ENCODE data around the gene SCN10A.

DNA sequence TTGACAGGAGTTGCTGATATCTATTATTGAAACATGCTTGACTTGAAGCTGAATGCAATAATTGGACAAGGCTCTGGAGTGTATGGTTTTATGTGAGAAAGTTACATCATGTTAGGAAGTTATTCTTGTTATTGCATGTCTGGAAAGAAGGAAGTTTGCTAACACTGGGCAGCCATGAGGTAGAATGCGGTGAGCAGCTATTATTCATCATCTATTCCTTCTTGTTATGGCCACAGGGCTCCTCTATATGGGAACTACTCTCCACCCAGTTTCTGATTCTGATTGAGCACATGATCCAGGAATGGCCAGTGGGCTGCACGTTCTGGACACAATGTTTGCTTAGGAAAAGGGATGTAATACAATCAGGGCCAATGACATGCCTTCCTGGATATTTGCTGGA, 128.7 kb downstream of the SCN10A start:
- TF ChIP-seq POLR2A (IDR thresholded peaks at IDR 0.05) = no peak
- TF ChIP-seq, protein P1, sequence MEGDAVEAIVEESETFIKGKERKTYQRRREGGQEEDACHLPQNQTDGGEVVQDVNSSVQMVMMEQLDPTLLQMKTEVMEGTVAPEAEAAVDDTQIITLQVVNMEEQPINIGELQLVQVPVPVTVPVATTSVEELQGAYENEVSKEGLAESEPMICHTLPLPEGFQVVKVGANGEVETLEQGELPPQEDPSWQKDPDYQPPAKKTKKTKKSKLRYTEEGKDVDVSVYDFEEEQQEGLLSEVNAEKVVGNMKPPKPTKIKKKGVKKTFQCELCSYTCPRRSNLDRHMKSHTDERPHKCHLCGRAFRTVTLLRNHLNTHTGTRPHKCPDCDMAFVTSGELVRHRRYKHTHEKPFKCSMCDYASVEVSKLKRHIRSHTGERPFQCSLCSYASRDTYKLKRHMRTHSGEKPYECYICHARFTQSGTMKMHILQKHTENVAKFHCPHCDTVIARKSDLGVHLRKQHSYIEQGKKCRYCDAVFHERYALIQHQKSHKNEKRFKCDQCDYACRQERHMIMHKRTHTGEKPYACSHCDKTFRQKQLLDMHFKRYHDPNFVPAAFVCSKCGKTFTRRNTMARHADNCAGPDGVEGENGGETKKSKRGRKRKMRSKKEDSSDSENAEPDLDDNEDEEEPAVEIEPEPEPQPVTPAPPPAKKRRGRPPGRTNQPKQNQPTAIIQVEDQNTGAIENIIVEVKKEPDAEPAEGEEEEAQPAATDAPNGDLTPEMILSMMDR (IDR thresholded peaks at IDR 0.05) = no peak
- no peak for TF ChIP-seq POLR2AphosphoS5 (IDR thresholded peaks at IDR 0.05)
